Daoy (cell line): ENCODE data around the gene COPS9. TPM values are rescaled to one million over a fixed set of nuclear protein-coding genes. Genes with fewer than 3 reads are reported as not detected.
A peak's percentile ranks its signal among the peaks of the same experiment; 100 is the strongest.

Experiments used
- DNase-seq: peaks from one replicate; pipeline ENCODE4 v3.0.0-alpha.2; 2015; ENCODE audit warnings: low read depth
- total RNA-seq: library from RNA; depleted of rRNA; stranded (reverse); fragments of >200 nt; shearing (Covaris generic); gene quantifications from 2 replicates; pipeline ENCODE4 v1.2.3, GENCODE V29; 2014; rRNA removed

The COPS9 gene
- 160 and 169 TPM in 2 replicates for total RNA-seq

DNA sequence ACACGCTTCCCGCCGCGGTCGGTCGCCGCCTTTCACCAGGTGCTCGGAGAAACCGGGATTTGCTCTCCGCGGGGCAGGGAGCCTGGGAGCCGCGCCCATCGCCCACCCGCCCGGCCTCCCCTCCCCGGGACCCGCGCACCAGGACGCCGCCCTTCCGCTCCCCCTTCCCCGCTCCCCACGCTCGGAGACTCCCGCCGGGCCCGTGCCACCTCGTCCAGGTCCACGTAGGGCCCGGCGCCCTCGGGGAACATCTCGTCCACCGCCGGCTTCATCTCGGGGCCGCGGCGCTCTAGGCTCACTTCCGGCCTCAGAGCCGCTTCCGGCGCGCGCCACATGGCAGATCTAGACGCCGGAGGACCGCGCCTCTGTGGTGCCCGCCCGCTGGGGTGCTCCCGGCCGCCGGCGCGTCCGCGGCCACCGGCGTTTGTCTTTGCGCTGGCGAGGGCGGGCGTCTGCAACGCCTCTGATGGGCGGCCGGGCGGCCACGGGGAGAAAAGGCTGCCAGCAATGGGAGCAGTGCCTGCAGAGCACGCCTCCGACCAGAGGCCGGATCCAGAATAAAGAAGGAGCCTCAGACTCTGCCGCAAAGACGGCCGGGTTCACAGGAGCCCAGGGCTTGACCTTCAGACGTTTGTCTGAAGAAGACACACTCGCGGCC lies at the start of gene COPS9:
Gene COPS9 (minus strand): TSS at position 293 of the 658 bp plus-strand sequence. CDS start 21 bp downstream, at position 272.
- DNase-seq, result peak; percentile 90

DNA sequence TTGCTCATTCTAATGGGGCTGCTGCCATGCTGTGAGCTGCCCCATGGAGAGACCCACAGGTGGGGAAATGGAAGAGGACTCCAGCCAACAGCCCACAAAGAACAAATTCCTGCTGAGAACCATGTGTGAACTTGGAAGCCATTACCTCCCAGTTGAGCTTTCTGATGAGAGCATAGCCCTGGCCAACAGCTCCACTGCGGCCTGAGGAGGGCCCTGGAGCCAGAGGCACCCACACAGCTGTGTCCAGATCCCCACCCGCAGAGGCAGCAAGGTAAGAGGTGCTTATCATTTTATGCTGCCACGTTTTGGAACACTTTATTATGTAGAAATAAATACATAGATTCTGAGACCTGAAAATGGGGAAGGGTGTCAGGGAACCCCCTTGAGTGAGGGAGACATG lies 48.6 kb upstream of the COPS9 start:
- no peak for DNase-seq

DNA sequence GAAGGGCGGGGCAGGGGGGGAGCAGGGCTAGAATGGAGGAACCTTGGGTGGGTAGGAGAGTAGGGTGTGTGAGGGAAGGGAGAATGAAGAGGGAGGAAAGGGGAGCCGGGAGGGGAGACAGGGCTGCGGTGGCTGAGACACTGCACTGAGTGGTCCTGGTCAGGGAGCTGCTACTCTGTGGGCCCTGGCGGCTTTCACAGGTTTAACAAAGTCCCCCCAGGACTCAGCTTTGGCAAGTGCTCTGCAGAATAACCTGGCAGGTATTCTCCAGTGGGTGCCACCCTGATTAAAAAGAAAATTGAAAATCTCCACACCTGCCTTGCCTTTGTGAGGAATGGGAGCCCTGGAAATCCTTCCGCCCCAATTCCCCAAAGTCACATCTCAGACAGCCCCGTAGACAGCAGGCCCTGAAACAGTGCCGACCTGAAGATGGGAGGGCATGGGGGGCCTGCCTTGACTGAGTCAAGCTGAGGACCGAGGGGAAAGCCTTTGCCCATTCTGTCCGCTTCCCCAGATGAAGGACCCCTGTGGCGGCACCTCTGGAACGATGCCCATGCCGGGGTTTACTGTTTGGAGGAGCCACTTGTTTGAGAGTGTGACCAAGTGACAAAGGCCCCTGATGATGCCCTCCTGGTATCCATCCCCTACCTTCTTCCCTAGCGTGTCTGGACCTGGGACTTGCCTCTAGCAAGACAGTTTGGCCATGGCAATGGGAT lies 47.9 kb upstream of the COPS9 start:
- DNase-seq, result no peak

DNA sequence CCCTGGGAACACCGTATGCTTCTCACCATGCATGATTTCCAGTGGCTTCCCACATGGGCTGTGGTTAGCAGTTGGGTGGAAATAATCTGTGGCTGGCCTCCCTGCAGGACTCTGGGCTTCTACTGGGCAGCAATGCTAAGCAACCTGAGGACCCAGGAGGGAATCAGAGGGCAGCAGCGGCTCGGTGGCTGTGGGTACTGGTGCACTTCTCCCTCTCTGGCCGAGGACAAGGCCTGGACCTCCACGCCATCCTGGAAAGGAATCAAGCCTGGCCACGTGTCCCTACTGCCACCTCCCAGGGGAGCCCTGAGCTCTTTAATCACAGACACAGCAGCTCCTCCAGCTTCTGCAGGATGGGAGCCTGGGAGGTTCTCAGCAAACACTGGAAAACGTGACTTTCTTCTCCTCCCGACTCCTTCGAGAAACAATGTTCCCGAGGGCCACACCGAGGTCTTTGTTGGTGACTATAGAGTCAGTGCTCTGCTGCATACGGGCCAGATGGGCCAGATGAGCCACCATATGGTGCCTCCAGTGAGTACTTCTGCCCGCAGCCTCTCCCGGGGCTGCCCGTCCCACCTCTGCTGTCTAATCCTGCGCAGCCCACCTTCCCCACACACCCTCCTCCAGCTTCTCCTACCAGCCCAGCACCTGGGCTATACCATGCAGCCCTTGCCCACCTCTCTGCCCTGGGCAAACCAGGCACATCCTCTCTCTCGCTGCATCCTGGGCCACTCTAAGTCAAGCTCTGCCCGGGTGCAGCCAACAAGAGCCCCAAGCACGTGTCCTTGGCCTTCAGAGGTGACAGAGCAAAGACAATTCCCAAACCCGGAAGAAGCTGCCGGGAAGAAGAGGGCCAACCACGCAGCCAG lies 47.1 kb upstream of the COPS9 start:
- DNase-seq, result no peak

DNA sequence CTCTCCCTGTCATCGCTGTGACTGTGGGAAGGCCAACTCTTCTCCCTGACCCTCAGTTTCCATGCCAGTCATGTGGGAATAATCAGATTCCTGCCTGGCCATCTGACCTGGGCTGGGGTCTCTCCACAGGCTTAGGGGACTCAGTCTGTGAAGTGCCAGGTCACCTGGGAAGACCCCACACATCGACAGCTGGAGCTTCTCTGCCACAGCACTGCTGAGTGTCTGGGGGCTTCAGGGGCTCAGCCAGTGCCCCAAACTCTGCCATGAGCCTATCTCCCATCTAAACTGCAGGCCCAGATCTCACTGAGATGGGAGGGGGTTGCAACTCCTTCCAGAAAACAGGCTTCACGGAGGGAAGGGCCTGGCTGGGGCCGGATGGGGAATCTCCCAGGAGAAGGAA lies 46.4 kb upstream of the COPS9 start:
- DNase-seq, result no peak

DNA sequence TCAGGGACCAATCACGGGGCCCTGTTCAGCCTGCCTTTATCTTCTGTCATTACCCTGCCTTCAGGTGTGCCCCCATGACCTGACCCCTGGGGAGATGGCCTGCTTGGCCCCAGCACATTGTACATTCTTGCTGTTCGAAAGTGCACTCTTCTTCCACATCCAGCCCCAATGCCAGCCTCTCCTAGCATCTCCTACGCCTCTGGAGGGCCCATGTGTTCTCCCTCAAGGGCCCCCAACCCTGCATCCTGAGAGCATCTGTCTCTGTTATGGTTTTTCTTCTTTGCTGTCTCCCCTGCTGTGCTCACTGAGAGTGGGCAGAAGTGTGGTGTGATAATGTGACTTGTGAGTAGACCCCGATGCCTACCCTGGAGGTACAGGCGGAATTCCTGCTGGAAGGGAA lies 45.9 kb upstream of the COPS9 start:
- DNase-seq, result no peak

DNA sequence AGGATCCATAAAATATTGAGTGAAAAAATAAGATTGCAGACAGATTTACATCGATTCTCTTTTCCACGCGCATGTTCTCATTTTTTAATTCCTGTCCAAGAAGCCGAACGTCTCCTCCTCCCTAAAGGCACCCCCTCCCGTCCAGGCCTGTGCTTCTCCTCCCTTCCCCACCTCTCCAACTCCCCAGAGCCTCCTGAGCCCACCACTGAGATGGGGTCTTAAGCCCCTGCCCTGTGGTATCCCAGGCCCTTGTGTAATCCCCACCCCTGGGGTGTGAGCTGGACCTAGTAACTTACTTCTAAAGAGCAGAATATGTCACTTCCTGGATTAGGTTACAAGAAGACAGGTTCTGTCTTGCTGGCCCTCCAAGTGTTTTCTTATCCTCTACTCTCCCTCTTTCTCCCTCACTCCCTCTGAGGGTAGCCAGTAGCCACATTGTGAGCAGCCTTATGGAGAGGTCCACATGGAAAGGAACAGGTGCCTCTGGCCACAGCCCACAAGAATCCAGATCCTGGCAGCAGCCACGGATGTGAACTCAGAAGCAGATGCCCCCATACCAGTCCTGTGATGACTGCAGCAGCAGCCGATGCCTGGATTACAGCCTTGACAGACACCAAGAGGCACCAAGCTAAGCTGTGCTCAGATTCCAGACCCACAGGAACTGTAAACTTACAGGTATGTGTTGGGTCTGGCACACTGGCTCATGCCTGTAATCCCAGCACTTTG lies 44.0 kb upstream of the COPS9 start:
- no peak for DNase-seq

DNA sequence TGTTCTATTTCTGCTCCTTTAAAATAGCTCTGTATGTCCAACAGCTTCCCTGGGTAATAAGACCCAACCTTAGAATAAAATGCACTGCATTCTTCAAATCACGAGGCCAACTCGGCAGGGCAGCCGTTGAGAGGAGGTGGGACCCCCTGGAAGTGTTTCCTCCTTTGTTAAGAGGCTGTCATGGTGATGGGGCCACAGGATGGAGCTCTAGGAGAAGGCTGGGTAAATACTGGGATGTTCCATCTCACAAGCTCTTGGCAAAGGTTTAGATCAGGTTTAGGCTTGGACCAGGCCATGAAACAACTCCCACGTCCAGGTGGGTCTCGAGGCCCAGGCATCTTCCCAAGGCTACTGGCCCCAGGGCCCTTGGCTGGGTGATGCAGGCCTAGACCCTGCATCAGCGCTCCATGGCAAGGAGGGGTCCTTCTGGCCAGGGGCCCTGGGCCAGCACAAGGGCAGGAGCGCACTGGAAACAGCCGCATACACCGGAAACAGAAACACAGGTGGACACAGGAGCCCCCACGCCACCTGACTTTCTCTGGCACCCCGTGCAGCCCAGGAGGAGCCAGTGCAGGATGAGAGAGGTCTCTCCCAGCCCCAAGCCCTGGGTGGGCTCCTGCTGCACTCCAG lies 43.2 kb upstream of the COPS9 start:
- no peak for DNase-seq

DNA sequence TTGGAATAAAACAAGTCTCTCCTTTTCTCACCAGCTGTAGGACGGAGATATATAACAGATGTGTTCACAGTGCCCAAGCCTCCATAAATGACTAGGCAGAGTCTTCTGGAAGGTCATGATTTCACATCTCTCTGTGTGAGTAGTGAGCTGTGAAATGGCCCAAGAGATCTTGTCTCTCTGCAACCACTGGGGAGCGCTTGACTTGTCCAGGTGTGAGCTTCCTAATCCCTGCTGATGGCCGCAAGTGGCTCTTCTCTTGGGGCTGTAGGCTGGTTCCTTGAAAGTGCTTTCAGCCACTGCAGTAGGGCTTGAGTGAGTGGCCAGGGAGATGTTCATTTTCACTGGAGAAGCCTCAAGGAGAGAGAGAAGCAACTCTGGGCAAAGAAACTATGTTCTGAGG lies 42.5 kb upstream of the COPS9 start:
- no peak for DNase-seq

DNA sequence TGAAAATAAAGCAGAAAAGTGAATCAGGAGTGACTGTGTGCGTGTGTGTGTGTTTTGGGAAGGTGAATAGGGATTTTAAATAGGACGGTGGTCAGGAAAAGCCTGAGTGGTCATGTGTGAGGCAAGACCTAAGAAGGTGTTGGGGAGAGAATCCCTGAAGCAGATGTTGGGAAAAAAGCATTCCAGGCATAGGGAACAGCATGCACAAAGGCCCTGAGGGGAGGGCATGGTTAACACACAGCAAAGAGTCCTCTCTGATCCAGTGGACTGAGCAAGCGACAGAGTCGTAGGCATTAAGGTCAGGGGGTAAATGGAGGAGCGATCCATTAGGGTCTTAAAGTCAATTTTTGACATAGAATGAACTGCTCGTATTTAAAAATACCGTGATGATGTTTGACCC lies 38.4 kb upstream of the COPS9 start:
- no peak for DNase-seq

DNA sequence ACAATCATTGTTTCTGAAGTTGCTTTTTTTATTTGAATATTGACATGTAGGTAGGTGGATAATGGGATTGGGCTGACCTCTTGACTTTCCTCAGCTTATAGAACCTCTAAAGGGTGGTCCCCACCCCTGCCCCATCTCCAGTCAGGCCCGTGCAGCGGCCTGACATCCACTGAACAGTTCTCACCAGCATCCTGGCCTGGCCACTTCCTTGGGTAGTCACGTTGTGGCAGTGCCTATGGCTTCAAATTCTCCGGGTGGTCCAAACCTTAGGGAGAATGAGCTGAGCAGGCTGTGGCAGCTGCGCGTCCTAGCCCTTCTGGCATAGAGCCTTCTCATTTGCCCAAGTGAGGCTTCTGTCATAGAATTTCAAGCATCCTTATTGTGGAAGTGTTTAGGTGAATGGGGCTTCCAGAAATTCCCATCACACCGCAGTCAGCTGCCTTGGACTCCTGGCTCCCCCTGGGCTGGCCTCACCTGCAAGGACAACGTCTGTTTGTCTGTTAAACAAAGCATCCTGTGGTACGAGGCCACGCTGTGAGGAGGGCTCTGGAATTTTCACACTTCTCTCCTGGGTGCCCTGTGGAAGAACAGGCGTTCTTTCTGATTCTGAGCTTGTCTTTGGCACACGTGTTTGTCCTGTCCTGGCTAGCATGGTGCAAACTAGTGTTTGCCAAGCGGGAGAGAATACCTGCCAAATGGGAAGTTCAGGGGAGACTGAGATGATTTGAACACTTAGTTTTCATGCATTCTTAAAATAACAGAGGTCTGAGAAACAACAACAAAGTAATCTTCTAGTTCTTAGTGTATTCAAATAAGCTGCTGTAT lies 36.2 kb upstream of the COPS9 start:
- DNase-seq, result no peak

DNA sequence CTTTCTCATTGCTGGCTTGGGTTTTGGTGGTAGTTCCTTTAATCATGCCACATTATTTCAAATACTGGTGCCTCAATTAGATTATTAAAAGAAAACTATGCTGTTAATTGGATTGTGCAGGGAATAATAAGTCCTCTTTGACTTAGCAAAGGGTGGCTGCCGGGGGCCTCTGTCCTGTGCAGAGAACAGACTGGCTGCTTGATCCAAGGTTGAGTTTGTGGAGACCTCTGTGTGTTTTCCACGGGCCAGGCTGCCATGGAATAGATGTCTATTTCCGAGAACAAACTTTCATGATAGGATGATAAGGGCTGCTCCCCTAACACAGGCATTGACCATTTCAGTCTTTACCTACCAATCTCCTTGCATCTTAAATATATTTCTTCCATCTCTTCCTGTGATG lies 34.8 kb upstream of the COPS9 start:
- no peak for DNase-seq

DNA sequence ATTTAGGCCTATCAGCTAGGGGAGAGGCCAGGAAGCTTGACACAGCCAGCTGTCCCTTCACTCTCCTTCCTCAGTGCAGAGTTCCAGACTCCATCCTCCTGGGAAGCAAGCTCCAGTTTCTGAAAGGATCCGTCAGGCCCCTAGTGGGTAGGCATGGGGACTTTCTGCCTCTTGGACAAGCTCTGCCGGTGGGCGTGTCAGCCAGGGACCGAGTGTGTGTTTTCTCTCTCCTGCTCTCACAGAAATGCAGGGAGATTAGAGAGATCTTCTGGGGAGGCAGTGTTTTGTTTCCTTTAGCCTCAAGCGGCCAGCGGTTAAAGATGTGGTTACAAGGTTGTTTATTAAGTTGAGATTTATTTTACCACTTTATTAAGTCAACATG lies 34.2 kb upstream of the COPS9 start:
- DNase-seq, result peak; percentile 18

DNA sequence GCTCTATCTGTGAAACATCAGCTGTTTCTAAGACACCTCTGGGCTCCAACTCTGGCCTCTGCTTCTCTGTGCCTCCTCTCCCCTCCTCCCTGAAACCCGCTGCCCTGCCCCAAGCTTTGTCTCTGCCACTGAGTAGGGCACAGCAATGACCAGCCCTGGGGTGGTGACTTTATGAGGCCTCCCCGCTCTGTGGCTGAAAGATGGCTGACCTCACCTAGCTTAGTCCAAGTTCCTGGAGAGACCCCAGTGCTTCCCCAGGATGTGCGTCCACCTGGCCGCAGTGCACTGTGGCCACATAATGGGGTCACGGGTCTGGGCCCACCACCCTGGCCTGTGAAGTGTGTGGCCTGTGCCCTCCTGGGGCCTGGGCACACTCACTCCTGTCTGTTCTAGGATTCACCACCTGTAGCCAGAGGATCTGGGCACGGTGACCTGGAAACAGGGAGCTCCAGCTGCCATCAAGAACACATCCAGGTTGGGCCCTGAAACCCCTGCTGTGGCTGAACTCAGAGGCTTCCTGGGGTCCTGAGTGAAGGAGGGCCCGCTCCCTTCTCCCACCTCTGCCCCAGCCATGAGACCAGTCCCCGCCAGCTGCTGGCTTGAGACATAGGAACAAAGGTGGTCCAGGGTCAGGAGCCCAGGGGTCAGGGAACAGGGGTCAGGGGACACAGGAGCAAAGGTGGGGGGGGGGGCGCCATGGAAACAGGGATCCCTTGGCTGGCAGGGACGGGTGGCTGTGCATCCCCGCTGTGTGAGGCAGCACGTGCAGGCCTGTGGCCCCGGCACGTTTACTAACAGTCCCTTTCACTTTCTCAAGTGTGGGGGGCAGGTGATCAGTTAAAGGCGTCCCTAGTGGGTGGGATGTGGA lies 33.6 kb upstream of the COPS9 start:
- DNase-seq, result no peak

DNA sequence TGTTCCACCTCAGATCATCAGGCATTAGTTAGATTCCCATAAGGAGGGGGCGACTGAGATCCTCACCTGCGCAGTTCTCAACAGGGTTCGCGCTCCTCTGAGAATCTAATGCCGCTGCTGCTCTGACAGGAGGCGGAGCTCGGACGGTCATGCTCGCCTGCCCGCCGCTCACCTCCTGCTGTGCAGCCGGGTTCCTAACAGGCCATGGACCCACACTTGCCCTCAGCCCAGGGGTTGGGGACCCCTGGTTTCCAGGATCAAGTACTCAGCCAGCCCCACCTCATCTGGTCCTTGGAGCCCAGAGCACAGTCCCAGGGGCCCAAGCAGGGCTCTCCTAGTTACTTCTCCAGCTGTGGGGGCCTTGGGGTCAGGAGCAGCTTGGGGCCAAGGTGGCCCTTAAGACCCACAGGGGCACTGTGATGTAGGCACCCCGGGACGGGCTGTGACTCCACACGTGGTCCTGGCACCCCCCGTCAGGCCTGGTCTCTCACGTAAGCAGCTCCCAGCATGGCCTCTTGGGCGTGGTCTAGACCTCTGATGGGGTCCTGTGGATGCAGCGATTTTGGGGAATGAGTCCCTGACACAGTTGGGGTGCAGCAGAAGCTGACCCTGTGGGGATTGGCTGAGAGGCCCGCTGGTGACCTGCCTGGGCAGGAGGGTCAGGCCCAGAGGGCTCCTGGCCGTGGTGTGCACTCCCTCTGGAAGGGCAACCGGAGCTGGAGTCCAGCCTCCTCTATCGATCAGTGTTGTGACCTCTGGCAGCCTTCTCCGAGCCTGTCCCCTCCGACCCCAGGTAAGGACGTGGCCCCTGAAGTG lies 32.6 kb upstream of the COPS9 start:
- no peak for DNase-seq

DNA sequence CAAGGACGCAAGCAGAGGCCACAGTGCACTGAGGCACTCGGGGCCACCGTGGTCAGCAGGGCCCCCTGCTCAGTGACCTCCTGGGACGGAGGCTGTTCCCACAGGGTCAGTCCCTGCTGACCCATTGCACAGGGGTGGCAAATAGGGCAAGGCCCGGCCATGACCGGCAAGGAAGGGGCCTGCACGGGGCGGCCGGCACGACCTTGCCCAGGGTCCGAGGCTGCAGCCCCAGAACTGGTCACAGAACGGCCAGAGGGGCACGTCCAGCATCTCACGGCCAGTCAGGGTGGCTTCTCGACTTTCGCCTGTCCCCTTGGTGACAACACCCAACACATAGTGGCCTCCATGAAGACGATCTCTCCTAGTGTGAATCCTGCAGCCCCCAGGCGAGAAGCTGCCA lies 31.9 kb upstream of the COPS9 start:
- DNase-seq, result no peak

DNA sequence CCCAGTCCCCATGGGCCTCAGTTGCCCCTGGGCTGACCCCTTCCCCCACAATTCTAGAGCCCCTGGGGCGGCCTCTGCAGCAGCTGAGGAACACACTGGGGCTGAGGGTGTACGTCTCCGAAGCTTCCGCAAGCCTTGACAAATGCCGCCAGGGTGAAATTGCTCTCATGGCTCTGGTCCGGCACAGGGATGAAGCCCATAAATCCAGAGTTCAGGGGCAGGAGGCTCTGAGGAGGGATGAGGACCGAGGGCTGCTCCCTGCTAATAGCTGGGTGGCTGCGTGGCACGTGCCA lies 31.4 kb upstream of the COPS9 start:
- no peak for DNase-seq

DNA sequence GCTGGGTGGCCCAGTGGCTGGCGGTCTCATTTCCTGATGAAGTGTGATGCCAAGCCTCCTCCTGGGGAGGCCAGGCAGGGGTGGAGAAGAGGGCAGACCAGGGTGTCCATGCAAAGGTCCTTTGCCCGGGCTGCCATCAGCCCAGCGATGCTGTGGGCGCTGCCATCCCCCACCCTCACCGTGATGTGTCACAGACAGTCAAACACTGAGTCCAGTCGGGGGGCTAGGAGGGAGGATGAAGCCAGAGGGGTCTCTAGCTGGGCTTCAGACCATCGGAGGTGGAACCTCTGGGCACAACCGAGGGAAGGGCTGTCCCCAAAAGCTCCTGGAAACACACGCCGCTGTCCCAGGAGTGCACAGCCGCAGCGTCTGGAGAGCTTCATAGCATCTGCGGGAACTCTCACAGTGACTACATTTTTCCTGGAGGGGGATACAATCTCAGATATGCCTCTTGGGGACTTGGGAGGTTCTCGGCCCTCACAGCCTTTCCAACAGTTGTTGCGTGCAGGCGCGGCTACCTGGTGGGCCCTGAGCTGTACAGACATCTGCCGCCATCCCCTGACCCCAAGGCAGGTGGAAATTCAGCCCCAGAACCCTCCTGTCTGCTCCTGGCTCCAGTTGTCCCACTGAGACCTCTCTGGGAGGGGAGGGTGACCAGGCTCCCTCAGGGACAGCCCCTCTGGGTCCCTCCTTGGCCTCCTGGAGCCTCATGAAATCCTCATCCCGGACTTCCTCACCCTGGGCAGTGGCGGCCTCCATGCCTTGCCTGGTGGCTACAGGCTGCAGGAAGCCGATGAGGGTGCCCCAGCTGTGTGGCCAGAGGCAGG lies 30.9 kb upstream of the COPS9 start:
- DNase-seq, result no peak
